Pancreas (tissue), 10 donors: ENCODE results near the gene RPS6KB2. TPM values are rescaled to one million over a fixed set of nuclear protein-coding genes. Genes with fewer than 3 reads are reported as not detected.

Experiments used
- ATAC-seq, 4 donors: fragments of 200-7000 bp; cut with Tn5 transposase; one replicate each; pipeline versions ENCODE4 v1.8.0 to v1.9.1; 2020; ENCODE audit warnings: mild to moderate bottlenecking in 4 of 4, moderate library complexity in 4 of 4
- DNase-seq, 6 donors: peaks; one replicate each; pipeline ENCODE4 v3.0.0-alpha.2; 2020
- FAIRE-seq: peaks from 2 replicates; lab custom pipeline; 2012; peaks lifted over from hg19 to GRCh38; lab: Jason Lieb, UNC
- H3K27ac ChIP-seq, 4 donors: fragments of 200-600 bp; sonication (generic); 1 replicate in 3 of 4; 2 replicates in 1 of 4; pipeline versions ENCODE4 v1.5.0 to v1.8.0; 2020
- H3K27me3 ChIP-seq, 4 donors: fragments of 200-600 bp; one replicate each; pipeline ENCODE4 v1.8.0; 2021
- H3K36me3 ChIP-seq, 3 donors: fragments of 200-600 bp; sonication (generic) in 1 of 3; one replicate each; pipeline versions ENCODE4 v1.5.0 to v1.8.0; 2020 to 2021
- H3K4me1 ChIP-seq, 3 donors: fragments of 200-600 bp; one replicate each; pipeline ENCODE4 v1.8.0; 2021
- H3K4me3 ChIP-seq, 4 donors: fragments of 200-600 bp; sonication (generic) in 2 of 4; one replicate each; pipeline versions ENCODE4 v1.5.0 to v1.8.0; 2020 to 2021
- H3K9me3 ChIP-seq, 4 donors: fragments of 200-600 bp; one replicate each; pipeline ENCODE4 v1.8.0; 2021
- WGBS, 2 donors: extraction: QIAGEN DNeasy Blood & Tissue Kit; methylation state at CpG; one replicate each; pipeline ENCODE4 v1.1.7; 2013; 5-methylcytosine and 5-hydroxymethylcytosine counted together
- intact Hi-C, 3 donors: fragments of 100-400 bp; cut with DNase I; formaldehyde crosslinking; loops; one replicate each; pipeline versions ENCODE4 v1.11.1 to v1.14.2; 2022
- polyA plus RNA-seq, 2 donors: library from polyadenylated mRNA; stranded (reverse); fragments of 200-250 nt; gene quantifications; one replicate each; pipeline ENCODE4 v1.2.3, GENCODE V29; 2013
- total RNA-seq, 6 donors: library from RNA; stranded (reverse); fragmentation: NEBNext Ultra II Directional in 4 of 6; extraction: Animal tissue kit (Norgen Biotek cat#: 25700) in 4 of 6; gene quantifications; one replicate each; pipeline versions ENCODE4 v1.2.1 to v1.2.4, GENCODE V29; 2021 to 2023
- TF ChIP-seq, protein P1 (sequence below), 4 donors: fragments of 200-600 bp; sonication (generic) in 3 of 4; IDR thresholded peaks; one replicate each; pipeline versions ENCODE4 v1.5.0 to v1.8.0; 2021; ENCODE audit warnings: antibody characterized with exemption in 4 of 4
- donor health status: healthy with polysubstance abuse.
- donor health status: DM: no; HTN: no; CAD: no; lungs with moderate emphysema.
- donor health status: DM: no; HTN: no; CAD: no.
- donor health status: control.
- donor health status: control.
- donor health status: Bipolar disorder and iron deficiency.
- donor health status: DM: yes; HTN: yes; CAD: no.
- donor health status: DM: no; HTN: no; CAD: no.
- donor health status: DM: no; HTN: no; CAD: no.
- donor health status: DM: yes; HTN: yes; CAD: no.

RPS6KB2 gene
- total and polyA plus RNA-seq, 8 donors, result 17.6 to 71.6 (median 25.3) TPM

DNA sequence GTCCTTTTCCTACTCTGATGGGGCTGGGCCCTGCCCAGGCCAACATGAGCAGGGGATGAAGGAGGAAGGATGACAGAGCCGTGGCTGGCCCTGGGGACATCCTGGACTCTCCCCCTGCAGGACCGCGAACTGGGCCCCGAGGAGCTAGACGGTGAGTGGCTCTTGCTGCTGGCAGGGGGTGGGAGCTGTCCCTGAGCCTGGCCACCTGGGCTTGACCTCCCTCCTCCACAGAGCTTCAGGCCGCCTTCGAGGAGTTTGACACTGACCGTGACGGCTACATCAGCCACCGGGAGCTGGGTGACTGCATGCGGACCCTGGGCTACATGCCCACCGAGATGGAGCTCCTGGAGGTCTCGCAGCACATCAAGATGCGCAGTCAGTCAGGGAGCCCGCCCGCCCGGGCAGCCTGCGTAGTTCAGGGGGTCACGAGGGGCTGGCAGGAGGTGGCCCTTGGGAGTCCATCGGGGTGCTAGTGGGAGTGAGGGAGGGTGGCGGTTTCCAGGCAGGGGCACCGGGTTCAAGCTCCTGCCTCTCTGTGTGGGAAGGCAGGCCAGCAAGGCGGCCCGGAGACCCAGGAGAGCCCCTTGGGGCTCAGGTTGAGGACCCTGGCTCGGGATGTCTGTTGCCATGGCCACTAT is 27.9 kb downstream of the RPS6KB2 start:
- no peak for FAIRE-seq
- intact Hi-C loops, result no loop called here

DNA sequence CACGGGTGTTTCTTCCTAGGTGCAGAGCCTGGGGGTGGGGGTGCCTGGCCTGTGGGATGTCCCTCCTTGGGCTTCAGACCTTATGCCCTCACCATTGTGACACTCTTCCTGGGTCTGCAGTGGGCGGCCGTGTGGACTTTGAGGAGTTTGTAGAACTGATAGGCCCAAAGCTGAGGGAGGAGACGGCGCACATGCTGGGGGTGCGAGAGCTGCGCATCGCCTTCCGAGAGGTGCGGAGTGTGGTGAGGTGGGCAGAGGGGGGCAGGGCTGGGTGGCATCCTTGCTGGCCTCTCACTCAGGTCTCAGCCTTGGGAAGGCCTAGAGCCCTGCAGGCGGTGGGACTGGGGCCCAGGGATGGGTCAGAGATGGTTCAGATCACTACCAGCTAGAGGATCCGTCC is 29.2 kb downstream of the RPS6KB2 start:
- DNase-seq (peak in 2 of 6 donors; percentile 25 to 49), FAIRE-seq (no peak)

More for the DNA sequence above, 27.9 kb downstream of the RPS6KB2 start:
- Histone ChIP-seq H3K27ac (no peak overlapping the region), H3K4me1 (peaks cover 0 to 2% (median 0%) of the 10 kb centered on the region in 3 donors), H3K4me3 (no peak overlapping the region), H3K27me3 (no peaks in the 10 kb centered on the region), H3K36me3 (no peaks in the 10 kb centered on the region), H3K9me3 (no peaks in the 10 kb centered on the region)
- TF ChIP-seq, protein P1, sequence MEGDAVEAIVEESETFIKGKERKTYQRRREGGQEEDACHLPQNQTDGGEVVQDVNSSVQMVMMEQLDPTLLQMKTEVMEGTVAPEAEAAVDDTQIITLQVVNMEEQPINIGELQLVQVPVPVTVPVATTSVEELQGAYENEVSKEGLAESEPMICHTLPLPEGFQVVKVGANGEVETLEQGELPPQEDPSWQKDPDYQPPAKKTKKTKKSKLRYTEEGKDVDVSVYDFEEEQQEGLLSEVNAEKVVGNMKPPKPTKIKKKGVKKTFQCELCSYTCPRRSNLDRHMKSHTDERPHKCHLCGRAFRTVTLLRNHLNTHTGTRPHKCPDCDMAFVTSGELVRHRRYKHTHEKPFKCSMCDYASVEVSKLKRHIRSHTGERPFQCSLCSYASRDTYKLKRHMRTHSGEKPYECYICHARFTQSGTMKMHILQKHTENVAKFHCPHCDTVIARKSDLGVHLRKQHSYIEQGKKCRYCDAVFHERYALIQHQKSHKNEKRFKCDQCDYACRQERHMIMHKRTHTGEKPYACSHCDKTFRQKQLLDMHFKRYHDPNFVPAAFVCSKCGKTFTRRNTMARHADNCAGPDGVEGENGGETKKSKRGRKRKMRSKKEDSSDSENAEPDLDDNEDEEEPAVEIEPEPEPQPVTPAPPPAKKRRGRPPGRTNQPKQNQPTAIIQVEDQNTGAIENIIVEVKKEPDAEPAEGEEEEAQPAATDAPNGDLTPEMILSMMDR (IDR thresholded peaks at IDR 0.05), result no peak
- 67 to 77% methylated on average over 23 to 25 of the region's 25 CpGs for WGBS, 2 donors
- ATAC-seq, result no peak
- DNase-seq, result peak in 2 of 6 donors; percentile 27 to 79

DNA sequence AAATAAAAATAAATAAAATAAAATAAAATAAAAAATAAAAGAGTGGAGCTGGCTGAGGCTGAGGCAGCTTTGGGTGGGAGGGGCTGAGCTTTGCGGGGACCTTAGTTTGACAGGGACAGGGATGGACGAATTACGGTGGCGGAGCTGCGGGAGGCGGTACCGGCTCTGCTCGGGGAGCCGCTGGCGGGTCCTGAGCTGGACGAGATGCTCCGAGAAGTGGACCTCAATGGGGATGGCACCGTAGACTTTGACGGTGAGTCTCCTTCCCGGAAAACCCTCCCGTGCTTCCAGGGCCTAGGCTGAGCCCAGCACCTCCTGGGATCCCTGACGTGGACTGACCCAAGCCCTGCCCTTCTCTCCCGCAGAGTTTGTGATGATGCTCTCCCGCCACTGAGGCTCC is 30.0 kb downstream of the RPS6KB2 start:
- TF ChIP-seq, protein P1 (IDR thresholded peaks at IDR 0.05), result no peak
- Histone ChIP-seq H3K27me3 (no peaks in the 10 kb centered on the region), H3K9me3 (no peaks in the 10 kb centered on the region), H3K4me3 (no peak overlapping the region), H3K4me1 (peaks cover 0 to under 1% (median 0%) of the 10 kb centered on the region in 3 donors), H3K27ac (no peak overlapping the region), H3K36me3 (no peaks in the 10 kb centered on the region)
- FAIRE-seq (no peak), ATAC-seq (no peak), DNase-seq (peak in 2 of 6 donors; percentile 15 to 38)
- WGBS, 2 donors, result 81 to 88% methylated on average over 19 of the region's 19 CpGs
- intact Hi-C loops, result no loop called here

More for the DNA sequence above, 29.2 kb downstream of the RPS6KB2 start:
- no peak overlapping the region for H3K4me3 ChIP-seq
- H3K27ac ChIP-seq, result no peak overlapping the region
- intact Hi-C loops, result no loop called here
- TF ChIP-seq, protein P1 (IDR thresholded peaks at IDR 0.05), result no peak
- no peaks in the 10 kb centered on the region for H3K27me3 ChIP-seq
- WGBS, 2 donors, result 85 to 91% methylated on average over 12 of the region's 12 CpGs
- H3K4me1 ChIP-seq, result peaks cover 0 to 2% (median 0%) of the 10 kb centered on the region in 3 donors
- H3K36me3 ChIP-seq, result no peaks in the 10 kb centered on the region
- ATAC-seq, result no peak
- no peaks in the 10 kb centered on the region for H3K9me3 ChIP-seq

DNA sequence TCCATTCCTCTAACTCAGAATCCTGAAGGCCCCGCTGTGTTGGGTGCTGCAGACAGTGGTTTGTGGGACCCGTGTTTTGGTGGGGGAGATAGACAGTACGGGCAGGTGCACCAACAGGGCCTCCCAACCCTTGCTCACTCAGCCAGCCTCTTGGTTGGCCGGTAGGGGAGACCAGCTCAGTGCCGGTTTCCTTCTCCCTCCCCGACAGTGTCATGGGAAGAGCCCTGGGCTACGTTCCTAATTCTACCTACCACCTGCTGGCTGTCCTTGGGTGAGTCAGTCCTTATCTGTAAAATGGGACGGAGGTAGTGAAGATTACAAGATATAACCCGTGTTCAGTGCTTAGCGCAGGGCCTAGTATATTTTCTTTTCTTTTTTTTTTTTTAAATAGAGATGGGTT is 34.9 kb downstream of the RPS6KB2 start:
- H3K9me3 ChIP-seq, result no peaks in the 10 kb centered on the region
- 61 to 70% methylated on average over 10 of the region's 10 CpGs for WGBS, 2 donors
- no peak for ATAC-seq
- H3K4me3 ChIP-seq, result no peak overlapping the region
- intact Hi-C loops, result no loop called here
- FAIRE-seq, result no peak
- no peak overlapping the region for H3K27ac ChIP-seq
- H3K27me3 ChIP-seq, result no peaks in the 10 kb centered on the region
- DNase-seq, result peak in 3 of 6 donors; percentile 35 to 54 (median 39)
- no peaks in the 10 kb centered on the region for H3K36me3 ChIP-seq
- H3K4me1 ChIP-seq, result peaks cover 0 to 23% (median 6%) of the 10 kb centered on the region in 3 donors
- TF ChIP-seq, protein P1 (IDR thresholded peaks at IDR 0.05), result no peak
